ENCODE data around the gene APOL4. TPM values are rescaled to one million over a fixed set of nuclear protein-coding genes. Genes with fewer than 3 reads are reported as not detected.

APOL4 gene
- total and polyA plus RNA-seq, 2 of the 4 experiments (the other 2 are of a cell fraction), result 0.07 TPM; not detected in 1

DNA sequence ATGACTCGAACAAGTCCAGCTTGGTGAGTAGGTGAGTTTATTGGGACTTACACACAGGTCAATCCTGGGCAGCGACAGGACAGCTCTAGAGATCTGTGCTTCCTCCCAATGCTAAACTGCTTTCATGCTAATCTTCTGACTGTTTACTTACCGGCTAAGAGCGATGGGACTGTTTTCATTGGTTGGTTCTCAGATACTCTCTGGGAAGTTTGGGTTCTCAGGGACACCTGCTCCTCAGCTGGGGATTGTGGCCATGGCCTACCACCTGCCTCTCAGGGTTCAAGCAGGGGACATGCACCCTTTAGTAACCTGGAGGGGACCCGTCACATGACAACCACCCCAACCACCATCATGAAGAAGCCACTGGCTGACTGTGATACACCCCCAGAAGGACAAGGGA, 24.6 kb upstream of the APOL4 start:
- intact Hi-C loops (cut with micrococcal nuclease), result no loop called here
- no peak overlapping the region for H3K27ac ChIP-seq (ENCODE audit: insufficient read depth, low read length)
- no peak overlapping the region for H4K91ac ChIP-seq (ENCODE audit: insufficient read depth, low read depth, low read length)
- POLR2A ChIA-PET (ENCODE audit: unreplicated experiment), result no interaction called here
- no peak overlapping the region for H3K4me3 ChIP-seq (ENCODE audit: insufficient read depth, low read depth, low read length)
- in situ Hi-C loops (cut with MboI; ENCODE audit: low sequenced_read_pairs), result no loop called here
- no peaks in the 10 kb centered on the region for H4K20me1 ChIP-seq (ENCODE audit: insufficient read depth, low read length)
- no peak overlapping the region for H2BK120ac ChIP-seq (ENCODE audit: low read depth, low read length)
- no peak overlapping the region for H2AFZ ChIP-seq (replicated peaks; ENCODE audit: low read length, poor library complexity)
- ATAC-seq (ENCODE audit: low read depth), result no peak
- peaks cover 20% of the 10 kb centered on the region for H3K36me3 ChIP-seq (ENCODE audit: control insufficient read depth, insufficient read depth, low read length)
- H3K27me3 ChIP-seq (ENCODE audit: control insufficient read depth, insufficient read depth, low read length), result no peaks in the 10 kb centered on the region
- no peak overlapping the region for H3K14ac ChIP-seq (replicated peaks; ENCODE audit: low read depth, low read length)
- BruUV-seq (replicated peaks), result no TSS peak
- 0 out of 2 replicates have a peak, but pooled peaks cover 2% of the 10 kb centered on the region for H3K9me1 ChIP-seq (ENCODE audit: insufficient read depth, low read length)
- H2AK5ac ChIP-seq (ENCODE audit: low read depth, low read length), result no peak overlapping the region
- no peak overlapping the region for H2BK20ac ChIP-seq (ENCODE audit: low read depth, low read length)
- CTCF ChIA-PET, result no interaction called here
- H3K4me2 ChIP-seq (ENCODE audit: low read depth, low read length), result no peak overlapping the region
- H2BK5ac ChIP-seq (ENCODE audit: low read depth, low read length, poor library complexity, severe bottlenecking), result no peak overlapping the region
- no peak overlapping the region for H2BK15ac ChIP-seq (ENCODE audit: low read depth, low read length)
- no CpG with 5 or more reads among the region's 5 CpGs for WGBS, 2 experiments (ENCODE audit: extremely low coverage in 2 of 2, insufficient read length in 1 of 2)
- H3K4ac ChIP-seq (ENCODE audit: low read depth, low read length), result no peak overlapping the region
- H3K9ac ChIP-seq (ENCODE audit: low read depth, low read length), result no peak overlapping the region
- TF ChIP-seq FOS (IDR thresholded peaks at IDR 0.05; ENCODE audit: low read depth, low read length), result no peak
- no peak for TF ChIP-seq POLR2A (IDR thresholded peaks at IDR 0.05; ENCODE audit: low read depth, low read length)
- TF ChIP-seq, protein P1, sequence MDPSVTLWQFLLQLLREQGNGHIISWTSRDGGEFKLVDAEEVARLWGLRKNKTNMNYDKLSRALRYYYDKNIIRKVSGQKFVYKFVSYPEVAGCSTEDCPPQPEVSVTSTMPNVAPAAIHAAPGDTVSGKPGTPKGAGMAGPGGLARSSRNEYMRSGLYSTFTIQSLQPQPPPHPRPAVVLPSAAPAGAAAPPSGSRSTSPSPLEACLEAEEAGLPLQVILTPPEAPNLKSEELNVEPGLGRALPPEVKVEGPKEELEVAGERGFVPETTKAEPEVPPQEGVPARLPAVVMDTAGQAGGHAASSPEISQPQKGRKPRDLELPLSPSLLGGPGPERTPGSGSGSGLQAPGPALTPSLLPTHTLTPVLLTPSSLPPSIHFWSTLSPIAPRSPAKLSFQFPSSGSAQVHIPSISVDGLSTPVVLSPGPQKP (IDR thresholded peaks at IDR 0.05; ENCODE audit: borderline replicate concordance, low read depth, low read length), result no peak
- TF ChIP-seq BHLHE40 (IDR thresholded peaks at IDR 0.05; ENCODE audit: low read depth, low read length), result no peak
- no peak for TF ChIP-seq RCOR1 (IDR thresholded peaks at IDR 0.05; ENCODE audit: insufficient replicate concordance, low read length)
- no peak for TF ChIP-seq MAZ (IDR thresholded peaks at IDR 0.05; ENCODE audit: borderline replicate concordance, low read depth, low read length)
- TF ChIP-seq, protein P2, sequence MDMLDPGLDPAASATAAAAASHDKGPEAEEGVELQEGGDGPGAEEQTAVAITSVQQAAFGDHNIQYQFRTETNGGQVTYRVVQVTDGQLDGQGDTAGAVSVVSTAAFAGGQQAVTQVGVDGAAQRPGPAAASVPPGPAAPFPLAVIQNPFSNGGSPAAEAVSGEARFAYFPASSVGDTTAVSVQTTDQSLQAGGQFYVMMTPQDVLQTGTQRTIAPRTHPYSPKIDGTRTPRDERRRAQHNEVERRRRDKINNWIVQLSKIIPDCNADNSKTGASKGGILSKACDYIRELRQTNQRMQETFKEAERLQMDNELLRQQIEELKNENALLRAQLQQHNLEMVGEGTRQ (IDR thresholded peaks at IDR 0.05; ENCODE audit: low read depth, low read length), result no peak
- no peak for TF ChIP-seq MXI1 (IDR thresholded peaks at IDR 0.05; ENCODE audit: borderline replicate concordance, low read depth, low read length)
- TF ChIP-seq MAFK (IDR thresholded peaks at IDR 0.05; ENCODE audit: low read depth, low read length), result no peak
- TF ChIP-seq CEBPB (IDR thresholded peaks at IDR 0.05; ENCODE audit: low read depth, low read length), result no peak
- dilution Hi-C loops (cut with HindIII; ENCODE audit: low sequenced_read_pairs, unreplicated experiment), result no loop called here
- H3K18ac ChIP-seq (ENCODE audit: low read depth, low read length), result no peak overlapping the region
- no peak overlapping the region for H4K5ac ChIP-seq (ENCODE audit: low read depth, low read length)
- H3K9me3 ChIP-seq (ENCODE audit: control insufficient read depth, insufficient read depth, low read length), result no peaks in the 10 kb centered on the region
- no peak overlapping the region for H2AK9ac ChIP-seq (replicated peaks; ENCODE audit: low read depth, low read length, poor library complexity)
- no peak overlapping the region for H3K23ac ChIP-seq (ENCODE audit: low read depth, low read length)
- H4K8ac ChIP-seq (ENCODE audit: low read depth in 2 of 2, low read length in 2 of 2), result no peak overlapping the region
- H3K56ac ChIP-seq (ENCODE audit: extremely low read depth, insufficient read depth, low read length), result no peak overlapping the region
- H3K79me1 ChIP-seq (ENCODE audit: low read depth in 1 of 2, low read length in 2 of 2), result no peaks in the 10 kb centered on the region
- no peak for DNase-seq
- no peaks in the 10 kb centered on the region for H3K4me1 ChIP-seq (ENCODE audit: control insufficient read depth, insufficient read depth, low read length)
